Activated effector memory CD4-positive, alpha-beta T cell treated with anti-CD3 and anti-CD28 coated beads, Interleukin-2, amount 50 U/mL, for 16 hours (primary cell): Measurements from ENCODE around the gene SLC25A26.

Source experiments
- DNase-seq: peaks from one replicate; pipeline ENCODE4 v3.0.0-alpha.2; 2020

Gene SLC25A26

DNA sequence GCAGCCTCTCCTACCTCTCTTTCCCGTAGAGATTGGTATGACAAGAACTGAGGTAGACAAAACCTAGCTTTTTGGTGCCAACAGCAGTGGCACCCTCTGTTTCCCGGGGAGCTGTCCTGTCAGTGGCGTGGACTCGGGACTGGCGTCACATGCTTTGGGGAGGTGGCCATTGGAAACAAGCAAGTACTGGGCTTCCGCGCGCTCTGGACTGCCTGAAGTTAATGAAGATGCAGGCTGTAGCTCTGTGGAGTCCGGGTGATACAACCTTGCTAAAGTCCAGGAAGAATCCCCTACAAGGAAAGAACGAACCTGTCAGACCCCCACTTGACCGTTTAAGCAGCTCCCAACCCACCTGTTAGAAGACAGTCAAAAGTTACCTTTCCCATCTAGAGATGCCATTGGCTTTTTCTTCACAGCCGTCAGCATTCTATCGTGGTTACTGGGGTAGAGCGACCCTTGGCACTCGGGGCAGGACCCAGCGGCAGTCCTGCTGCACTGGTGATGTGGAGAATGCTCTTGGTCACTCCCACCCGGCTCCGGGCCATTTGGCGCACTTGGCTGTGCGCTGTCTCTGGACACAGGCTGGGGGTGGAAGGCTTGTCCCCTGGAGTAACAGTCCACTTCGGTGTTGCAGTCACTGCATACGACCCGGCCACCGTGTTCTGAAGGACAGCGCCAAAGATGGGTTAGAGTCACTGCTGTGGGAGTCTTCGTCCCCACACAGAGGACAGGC, 159.6 kb downstream of the SLC25A26 start:
- no peak for DNase-seq

GRCh38 chr3:66381626-66382025, 160.8 kb downstream of the SLC25A26 start:
- no peak for DNase-seq

DNA sequence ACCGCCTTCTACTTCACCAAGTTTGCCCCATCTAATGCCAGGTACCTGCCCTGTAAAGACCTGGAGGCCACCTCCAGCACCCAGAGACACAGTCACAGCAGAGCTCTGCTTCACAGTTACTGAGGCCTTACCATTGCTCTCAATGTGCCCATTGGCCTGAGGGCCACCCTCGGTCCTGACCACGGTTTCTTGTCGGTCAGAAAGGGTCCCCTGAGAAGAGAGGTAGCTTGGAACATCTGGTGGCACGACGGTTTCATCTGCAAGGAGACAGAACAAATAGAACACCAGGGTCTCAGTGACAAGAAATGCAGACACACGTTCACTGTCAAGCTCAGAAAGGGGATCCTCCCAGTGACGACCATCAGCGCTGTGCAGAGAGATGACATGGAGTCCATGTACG, 161.3 kb downstream of the SLC25A26 start:
- no peak for DNase-seq

GRCh38 chr3:66383023-66383422, 162.2 kb downstream of the SLC25A26 start:
- no peak for DNase-seq

- no peak for DNase-seq
Measured at GRCh38 chr3:66383998-66384745, 163.4 kb downstream of the SLC25A26 start.

GRCh38 chr3:66385066-66385465, 164.3 kb downstream of the SLC25A26 start:
- no peak for DNase-seq

DNA sequence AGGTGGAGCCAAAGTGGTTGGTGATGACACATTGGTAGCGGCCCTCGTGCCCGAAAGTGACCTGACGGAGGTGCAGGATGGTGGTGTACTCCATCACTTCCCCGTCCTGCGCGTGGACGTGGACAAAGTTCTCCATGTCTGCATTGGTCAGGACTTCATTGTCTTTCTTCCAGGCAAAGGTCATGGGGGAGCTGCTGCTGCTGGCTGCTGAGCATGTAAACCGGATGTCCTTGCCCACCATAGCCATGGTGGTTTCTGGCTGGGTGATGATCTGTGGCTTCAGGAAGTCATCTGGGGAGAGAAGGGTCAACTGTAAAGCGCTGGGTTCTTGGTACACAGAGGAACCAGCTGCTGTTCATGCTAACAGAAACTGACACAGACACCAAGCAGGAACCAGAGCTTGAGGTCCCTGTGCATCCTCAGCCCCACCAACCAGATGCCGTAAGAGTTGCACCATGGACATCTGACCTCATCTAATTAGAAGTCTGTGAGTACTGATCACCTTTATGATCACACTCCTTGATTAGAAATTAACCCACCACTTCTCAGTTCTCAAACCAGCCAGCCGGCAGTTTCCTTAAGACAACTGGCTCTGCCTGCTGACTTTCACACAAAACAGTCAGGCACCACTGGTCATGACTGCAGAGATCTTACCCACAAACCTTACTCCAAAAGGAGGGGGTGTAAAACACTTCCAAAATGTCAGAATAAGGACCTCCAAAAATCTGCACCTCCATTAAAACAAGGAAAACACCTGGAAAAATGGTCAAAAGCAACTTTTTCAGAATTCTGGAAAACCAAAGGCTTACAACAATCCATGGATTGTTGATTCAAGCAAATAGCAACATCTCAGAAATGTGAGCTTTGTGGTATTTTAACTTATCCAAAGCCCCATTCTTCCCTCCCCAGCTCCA, 165.5 kb downstream of the SLC25A26 start:
- DNase-seq, result no peak

DNA sequence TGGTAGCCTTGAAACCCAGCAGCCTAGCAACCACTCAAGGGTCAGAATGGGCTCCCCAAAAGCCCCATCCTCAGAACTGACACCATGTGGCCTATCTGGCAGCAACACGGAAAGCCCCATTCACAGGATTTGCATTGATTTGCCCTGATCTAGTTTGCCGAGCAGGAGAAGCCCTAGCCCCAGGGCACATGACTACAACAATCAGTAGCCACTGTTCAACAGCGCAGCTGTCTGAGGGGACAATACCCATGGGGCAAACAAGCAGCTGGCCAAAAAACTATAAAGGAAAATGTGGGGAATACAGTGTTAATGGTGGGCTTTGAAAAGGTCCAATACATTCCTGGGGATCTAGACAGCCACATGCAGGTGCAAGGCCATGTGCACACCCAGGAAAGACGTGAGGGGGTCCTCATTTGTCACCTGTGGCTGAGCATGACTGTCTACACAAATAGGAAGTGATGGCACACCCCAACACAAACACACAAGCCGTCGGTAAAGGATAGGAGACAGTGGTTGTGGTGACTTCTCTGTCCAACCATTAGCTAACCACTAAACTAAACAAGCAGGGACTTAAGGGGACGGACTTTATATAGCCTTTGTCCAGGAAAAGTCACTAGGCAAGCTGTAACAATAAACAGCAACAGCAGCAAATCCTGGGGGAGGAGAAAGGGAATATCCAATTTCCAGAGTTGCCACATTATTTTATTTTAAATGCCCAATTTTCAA, 166.3 kb downstream of the SLC25A26 start:
- DNase-seq, result no peak

GRCh38 chr3:66390013-66390412, 169.2 kb downstream of the SLC25A26 start:
- no peak for DNase-seq

- no peak for DNase-seq
Measured at GRCh38 chr3:66392512-66392911, 171.7 kb downstream of the SLC25A26 start.

DNA sequence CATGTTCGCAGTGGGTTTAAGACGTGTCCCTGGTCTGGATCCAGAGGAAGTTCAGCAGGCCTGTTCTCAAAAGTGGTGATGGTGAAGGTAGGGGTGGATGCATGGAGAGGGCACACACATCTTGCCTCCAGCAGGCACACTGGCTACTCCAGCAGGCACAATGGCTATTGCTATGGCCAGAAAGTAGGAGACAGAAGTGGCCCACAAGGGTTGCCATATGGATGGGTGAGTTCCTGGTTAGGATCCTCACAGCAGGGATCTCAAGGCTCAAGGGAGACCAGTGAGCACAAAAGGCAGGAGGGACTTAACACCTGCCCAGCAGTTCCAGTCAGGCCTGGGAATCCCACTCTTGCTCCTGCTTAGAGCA, 172.1 kb downstream of the SLC25A26 start:
- no peak for DNase-seq

DNA sequence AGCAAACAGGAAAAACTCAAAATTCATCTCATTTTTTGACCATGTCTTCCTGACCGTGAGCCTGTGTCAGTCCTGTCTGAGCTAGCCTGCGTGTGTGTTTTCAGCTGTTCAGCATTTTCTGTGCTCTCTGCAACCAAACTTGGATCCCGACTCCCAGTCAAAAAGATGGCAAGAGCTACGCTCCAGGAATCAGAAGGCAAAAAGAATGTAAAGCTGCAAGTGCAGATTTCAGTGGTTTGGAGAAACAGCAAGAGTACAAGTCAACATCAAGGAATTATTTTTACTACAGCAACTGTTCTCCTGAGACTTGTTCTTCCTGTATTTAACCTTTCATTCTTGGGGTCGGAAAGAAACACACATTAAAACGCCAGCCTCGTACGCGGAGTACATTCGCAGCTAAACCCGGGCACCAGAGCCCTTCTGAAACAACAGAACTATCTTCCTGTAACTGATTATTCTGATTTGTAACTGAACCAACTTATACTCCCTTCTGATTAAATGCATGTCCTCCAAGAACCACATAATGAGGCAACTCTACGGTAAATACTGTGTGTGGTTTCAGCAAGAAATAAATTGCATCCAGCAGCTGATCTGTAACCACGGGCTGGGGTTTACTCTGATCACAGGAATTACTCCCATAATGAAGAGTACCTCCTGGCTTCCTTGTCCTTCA, 172.7 kb downstream of the SLC25A26 start:
- no peak for DNase-seq

- peak; percentile 82 for DNase-seq
Measured at GRCh38 chr3:66394019-66394752, 173.4 kb downstream of the SLC25A26 start.

DNA sequence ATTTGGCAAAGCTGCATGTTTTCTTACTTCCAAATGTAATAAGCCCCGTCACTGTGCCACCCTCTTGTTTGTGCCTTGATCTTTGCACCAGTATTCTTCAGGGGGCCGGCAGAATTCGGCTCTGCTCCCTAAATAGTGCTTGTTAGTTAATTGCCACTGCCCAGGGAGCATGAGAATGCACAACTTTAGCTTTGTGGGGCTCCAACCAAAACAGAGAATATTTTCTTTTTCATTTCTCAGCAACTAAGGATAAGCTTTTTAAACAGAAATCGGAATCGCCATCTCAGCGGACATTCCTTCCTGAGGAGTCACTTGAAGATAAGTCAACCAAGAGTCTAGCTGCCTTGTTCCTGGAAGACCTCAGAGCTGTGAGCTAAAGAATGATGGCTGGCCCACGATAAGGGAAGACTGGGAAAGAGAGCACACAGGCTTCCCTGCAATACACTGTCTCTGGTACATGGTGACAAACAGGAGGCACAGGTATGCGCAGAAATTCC, 174.0 kb downstream of the SLC25A26 start:
- peak; percentile 58 for DNase-seq

- peak; percentile 59 for DNase-seq
Measured at GRCh38 chr3:66395635-66396034, 174.8 kb downstream of the SLC25A26 start.

DNA sequence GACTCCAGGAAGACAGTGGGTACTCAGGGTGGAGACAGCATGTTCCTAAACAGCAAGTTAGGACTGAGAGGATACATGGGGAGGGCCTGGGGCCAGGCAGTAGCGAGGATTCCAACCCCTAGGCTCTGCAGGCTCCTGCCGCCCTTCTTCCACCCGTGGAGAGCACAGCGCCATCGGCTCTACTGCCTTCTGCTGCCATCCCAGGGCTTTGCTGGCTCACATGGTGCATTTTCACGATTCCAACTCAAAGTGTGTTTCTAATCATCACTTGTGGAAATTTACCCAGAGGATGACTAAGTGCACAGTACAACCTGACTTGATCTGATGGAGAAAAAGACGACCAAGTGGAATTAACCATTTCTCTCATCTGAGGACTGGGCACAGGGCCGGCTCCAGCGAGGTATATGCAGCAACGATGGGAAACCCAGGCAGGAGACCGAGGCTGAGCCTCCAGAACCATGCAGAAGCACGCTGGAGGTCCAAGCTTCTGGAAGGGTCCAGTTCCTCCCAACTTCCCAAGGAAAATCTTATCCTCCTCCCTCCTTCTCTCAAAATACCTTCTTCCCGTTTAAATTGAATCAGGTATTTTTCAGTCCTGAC, 175.5 kb downstream of the SLC25A26 start:
- DNase-seq, result no peak

DNA sequence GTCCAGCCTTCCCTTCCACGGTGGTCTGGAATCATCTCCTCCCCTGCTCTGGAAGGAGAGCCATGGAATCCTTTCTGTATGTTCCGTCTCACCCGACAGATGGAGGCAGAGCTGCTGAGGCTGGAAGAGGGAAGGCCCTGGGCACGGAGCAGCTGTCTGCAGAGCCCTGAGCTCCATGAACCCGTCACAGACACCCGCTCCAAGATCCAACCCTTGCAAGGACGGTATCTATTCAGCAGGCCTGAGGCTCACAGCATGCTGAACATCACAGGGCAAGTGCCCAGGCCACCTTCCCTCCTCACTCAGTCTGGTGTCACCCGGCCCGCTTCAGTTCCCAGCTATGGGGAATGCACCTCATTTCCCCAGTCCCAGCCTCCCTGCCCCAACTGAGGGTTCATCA, 176.1 kb downstream of the SLC25A26 start:
- DNase-seq, result peak; percentile 54

- no peak for DNase-seq
Measured at GRCh38 chr3:66397745-66398144, 176.9 kb downstream of the SLC25A26 start.

GRCh38 chr3:66398228-66399025, 177.6 kb downstream of the SLC25A26 start:
- DNase-seq, result peak; percentile 47
